Measurements from ENCODE around the gene DCAF10. TPM values are rescaled to one million over a fixed set of nuclear protein-coding genes. Genes with fewer than 3 reads are reported as not detected.
A peak's percentile ranks its signal among the peaks of the same experiment; 100 is the strongest.
"Not testable (repeated sequence)": the region's sequence is repeated elsewhere in the genome, so short reads cannot be mapped to it uniquely, and the experiment has no call there.

The DCAF10 gene
- total RNA-seq (2014; rRNA removed): 16.9 and 17.3 TPM in 2 replicates
- 9.5 TPM for polyA plus RNA-seq (2012)

GRCh38 chr9:37800631-37801286 is at the start of gene DCAF10:
Gene DCAF10 (plus strand): TSS chr9:37800797. CDS start chr9:37800867, 70 bp downstream.
- peak; percentile 80 for DNase-seq (ENCODE audit: low read depth)

- DNase-seq (ENCODE audit: low read depth): no peak
These were observed 49.4 kb upstream of the DCAF10 start for GRCh38 chr9:37751186-37751585.

GRCh38 chr9:37751704-37752103 is 48.9 kb upstream of the DCAF10 start:
- not testable (repeated sequence) for DNase-seq (ENCODE audit: low read depth)

GRCh38 chr9:37752112-37752511 is 48.5 kb upstream of the DCAF10 start:
- DNase-seq (ENCODE audit: low read depth): not testable (repeated sequence)

- no peak for DNase-seq (ENCODE audit: low read depth)
These were observed 47.7 kb upstream of the DCAF10 start for GRCh38 chr9:37752642-37753488.

- peak; percentile 53 for DNase-seq (ENCODE audit: low read depth)
These were observed 47.0 kb upstream of the DCAF10 start, which contains the start of gene TRMT10B for GRCh38 chr9:37753489-37754190. Gene TRMT10B (plus strand): TSS chr9:37753805. CDS start chr9:37761932, 8,127 bp downstream.

- no peak for DNase-seq (ENCODE audit: low read depth)
These were observed 41.9 kb upstream of the DCAF10 start for GRCh38 chr9:37758747-37759146.

- DNase-seq (ENCODE audit: low read depth): peak; percentile 56
These were observed 40.0 kb upstream of the DCAF10 start for GRCh38 chr9:37760416-37761161.

GRCh38 chr9:37761511-37761910 is 39.1 kb upstream of the DCAF10 start:
- DNase-seq (ENCODE audit: low read depth): peak; percentile 33

- DNase-seq (ENCODE audit: low read depth): not testable (repeated sequence)
These were observed 35.3 kb upstream of the DCAF10 start for GRCh38 chr9:37765263-37765662.

GRCh38 chr9:37769306-37769705 is 31.3 kb upstream of the DCAF10 start:
- DNase-seq (ENCODE audit: low read depth): no peak

GRCh38 chr9:37769995-37770394 is 30.6 kb upstream of the DCAF10 start:
- no peak for DNase-seq (ENCODE audit: low read depth)

GRCh38 chr9:37775216-37775919 is 25.2 kb upstream of the DCAF10 start:
- no peak for DNase-seq (ENCODE audit: low read depth)

GRCh38 chr9:37776328-37776727 is 24.3 kb upstream of the DCAF10 start:
- no peak for DNase-seq (ENCODE audit: low read depth)

GRCh38 chr9:37778534-37778933 is 22.1 kb upstream of the DCAF10 start:
- DNase-seq (ENCODE audit: low read depth): no peak

GRCh38 chr9:37784291-37784615 is 16.3 kb upstream of the DCAF10 start:
- DNase-seq (ENCODE audit: low read depth): peak; percentile 14

- DNase-seq (ENCODE audit: low read depth): peak; percentile 89
These were observed 15.7 kb upstream of the DCAF10 start, which contains the start of gene EXOSC3 for GRCh38 chr9:37784616-37785483. Gene EXOSC3 (minus strand): TSS chr9:37785064. CDS start chr9:37785044, 20 bp downstream.

GRCh38 chr9:37787059-37787458 is 13.5 kb upstream of the DCAF10 start:
- DNase-seq (ENCODE audit: low read depth): no peak

GRCh38 chr9:37788332-37788731 is 12.3 kb upstream of the DCAF10 start:
- no peak for DNase-seq (ENCODE audit: low read depth)

GRCh38 chr9:37790096-37790495 is 10.5 kb upstream of the DCAF10 start:
- DNase-seq (ENCODE audit: low read depth): no peak
